T-helper 1 cell (primary cell): ENCODE results near the gene GGACT.

ENCODE experiments used
- DNase-seq, 5 donors: peaks; one replicate each; pipeline ENCODE4 v3.0.0-alpha.2; 2012 to 2020

Gene GGACT

DNA sequence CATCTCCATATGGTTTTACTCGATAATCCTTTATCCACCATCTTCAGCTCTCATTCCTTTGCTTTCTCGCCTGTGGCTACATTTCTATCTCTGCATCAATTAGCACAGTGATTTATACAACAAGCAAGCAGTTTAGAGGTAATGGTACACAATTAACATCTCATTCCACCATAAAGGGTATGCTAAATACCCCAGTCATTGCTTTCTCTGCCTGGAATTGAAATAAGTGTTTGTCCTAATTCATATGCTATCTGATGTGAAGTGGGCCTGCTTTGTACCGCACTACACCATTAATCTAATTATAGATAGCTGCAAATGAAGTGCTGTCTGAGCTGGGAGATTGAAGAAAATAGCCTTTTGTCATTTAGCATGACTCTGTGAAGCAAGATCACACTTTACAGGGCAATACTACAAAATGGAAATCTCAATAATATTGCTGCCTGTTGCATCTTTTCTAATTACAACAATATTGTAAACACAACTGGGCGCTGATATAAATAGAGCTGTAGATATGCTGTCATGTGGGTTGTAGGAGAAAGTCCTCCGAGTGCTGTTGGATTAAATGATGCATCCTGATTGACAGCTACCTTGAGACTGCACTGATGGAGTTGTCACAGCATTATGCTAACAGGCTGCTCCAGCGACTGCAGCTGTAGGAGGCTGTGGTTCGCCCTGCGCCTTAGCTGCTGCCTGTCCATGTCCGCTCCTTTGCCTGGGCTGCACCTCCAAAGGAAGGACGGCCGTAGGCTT, 78.2 kb downstream of the GGACT start:
- DNase-seq: no peak

DNA sequence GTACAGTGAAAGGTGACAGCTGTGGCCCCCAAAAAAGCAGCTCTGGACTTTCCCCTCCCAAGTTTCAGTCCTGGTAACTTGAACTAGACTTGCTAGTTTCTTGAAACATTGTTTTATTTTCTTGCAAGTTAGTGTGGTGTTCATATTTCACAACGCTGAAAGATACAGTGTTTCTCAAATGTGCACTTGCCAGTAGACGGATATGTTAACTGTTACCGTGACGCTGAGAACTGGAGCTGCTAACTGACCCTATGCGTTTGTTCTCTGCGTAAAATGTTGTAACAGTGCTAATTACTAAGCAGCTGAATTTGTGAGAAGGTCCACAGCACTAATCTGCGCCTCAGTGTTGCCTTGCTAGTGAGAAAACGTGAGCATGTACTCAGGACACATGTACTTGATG, 79.6 kb downstream of the GGACT start:
- DNase-seq: no peak

DNA sequence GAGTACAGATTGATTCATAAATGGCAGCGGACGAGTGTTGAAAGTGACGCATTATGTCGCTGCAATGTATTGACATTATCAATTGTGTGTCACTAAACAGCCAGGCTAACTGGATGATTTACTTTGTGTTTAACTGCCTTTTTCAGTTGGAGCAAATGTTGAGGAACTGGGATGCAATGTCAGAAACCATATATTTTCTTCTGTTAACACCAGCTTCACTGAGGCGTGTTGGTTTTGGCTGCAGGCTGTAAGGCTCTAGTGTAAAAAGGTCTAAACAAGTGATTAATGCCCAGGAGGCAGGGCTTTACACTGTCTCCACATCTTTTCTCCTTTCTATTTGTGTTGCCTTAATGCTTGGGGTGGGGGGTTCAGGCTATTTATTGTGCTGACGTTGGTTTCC, 80.1 kb downstream of the GGACT start:
- no peak for DNase-seq

DNA sequence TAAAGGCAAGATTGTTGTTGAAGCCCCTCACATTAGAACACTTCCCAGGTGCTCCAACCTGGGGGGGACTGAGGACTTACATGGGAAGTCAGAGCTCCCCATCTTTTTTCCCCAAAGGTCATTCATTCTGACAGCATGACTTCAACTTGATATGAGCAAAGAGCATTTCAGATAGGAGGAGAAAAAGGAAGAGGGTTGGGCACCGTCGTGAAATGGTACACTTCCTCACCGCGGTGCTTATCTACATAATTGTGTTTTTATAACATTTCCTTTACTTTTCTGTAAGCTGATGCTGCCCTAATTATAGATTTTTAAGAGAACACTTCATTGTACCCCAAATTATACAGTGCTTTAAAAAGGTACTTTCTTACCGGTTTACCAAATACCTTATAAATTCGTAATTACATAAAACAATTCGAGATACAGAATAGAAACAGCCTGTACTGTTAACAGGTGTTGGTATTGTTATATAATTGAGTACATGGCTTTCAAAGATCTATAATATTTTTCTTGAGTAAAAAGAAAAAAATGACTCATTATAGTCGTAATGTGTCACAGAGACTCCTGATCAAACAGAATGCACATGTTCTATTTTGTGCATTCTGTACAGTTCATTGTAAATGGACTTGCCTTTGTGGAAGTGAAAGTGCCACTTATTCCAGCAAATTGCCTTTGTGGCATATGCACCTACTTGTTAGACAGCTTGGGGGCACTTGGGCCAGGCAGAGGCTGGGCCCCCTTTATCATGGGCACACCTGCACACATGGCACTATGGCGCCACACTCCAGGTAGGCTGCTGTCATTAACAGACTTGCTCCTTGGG, 81.8 kb downstream of the GGACT start:
- peak in 1 of 5 donors; percentile 49 for DNase-seq

DNA sequence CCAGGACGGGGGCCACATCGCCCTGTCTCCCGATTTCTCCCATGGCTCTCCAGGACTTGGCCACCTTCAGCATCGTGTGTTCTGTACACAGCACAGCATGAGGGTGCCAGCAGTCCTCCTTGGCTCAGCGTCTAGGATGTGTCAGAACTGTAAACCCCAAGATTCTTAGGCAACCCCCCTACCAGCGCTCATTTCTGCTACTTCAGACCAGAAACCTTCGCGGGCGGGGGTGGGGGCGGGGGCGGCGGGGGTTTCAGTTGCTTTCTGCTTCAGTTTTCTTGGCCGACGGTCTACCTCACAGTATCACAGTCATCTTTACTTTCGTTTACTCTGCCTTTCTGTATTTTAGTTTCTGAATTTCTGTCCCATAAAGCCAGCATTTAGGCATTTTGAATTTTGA, 82.4 kb downstream of the GGACT start:
- DNase-seq: peak in 1 of 5 donors; percentile 61

DNA sequence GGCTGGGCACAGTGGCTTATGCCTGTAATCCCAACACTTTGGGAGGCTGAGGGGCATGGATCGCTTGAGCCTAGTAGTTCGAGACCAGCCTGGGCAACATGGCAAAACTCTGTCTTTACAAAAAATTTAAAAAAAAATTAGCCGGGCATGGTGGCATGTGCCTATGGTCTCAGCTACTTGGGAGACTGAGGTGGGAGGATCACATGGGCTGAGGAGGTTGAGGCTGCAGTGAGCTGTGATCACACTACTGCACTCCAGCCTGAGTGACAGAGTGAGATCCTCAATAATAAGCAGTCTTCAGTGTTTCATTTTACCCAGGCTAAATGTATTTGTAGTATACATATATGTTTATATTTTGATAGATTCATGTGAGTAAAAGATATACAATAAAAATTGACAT, 85.0 kb downstream of the GGACT start:
- DNase-seq: no peak

DNA sequence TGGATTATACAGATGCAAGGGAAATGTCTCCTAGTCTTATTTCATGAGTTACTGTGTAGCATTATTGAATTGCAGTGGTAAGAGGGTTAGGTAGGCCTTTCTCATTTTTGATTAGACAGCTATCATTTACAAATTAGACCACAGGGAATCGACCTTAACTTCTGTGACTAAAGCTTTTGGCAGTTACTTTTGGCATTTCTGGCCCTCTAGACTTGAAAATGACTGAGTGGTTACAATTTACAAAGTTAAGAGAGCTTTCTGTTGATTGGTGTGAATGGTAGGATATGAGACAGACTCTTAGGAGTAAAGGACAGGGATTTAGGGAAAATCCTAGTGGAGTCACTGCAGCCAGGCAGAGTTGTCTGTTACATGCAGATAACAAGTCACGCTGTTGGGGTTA, 86.1 kb downstream of the GGACT start:
- no peak for DNase-seq

DNA sequence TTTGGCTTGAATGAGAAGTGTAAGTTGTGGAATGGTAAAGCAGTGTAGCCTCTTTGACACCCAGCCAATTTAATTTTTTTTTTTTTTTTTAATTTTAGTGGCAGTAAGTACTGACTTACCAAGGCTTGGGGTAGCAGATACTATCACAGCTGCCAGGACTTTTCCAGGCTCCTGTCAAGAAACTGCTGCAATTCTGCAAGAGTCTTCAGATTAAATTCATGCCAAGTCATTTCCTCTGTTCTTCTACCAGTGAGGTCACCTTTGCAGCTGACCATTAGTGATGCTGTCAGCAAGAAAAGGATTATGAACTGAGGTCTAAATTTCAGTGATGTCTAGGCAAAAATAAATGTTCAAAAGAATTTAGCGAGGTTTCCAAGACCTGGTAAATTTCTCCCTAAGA, 91.2 kb downstream of the GGACT start:
- no peak for DNase-seq

DNA sequence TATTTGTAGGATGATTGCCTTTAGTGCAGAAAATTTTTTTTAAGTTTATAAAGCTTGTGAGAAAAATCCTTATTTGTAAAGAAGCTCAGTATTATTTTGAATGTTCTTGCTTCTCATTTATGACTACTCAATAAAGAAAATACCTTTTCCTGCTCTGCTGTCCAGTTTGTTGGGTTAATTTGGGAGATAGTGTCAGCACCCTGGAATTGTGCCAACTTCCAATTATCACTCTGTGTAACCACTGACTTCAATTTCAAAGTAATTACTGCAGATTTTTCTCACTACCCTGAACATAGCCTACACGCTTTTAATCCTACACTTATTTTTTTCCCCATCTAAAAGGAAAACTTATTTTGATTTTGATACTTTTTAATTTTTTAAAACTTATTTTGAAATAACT, 93.1 kb downstream of the GGACT start:
- no peak for DNase-seq

DNA sequence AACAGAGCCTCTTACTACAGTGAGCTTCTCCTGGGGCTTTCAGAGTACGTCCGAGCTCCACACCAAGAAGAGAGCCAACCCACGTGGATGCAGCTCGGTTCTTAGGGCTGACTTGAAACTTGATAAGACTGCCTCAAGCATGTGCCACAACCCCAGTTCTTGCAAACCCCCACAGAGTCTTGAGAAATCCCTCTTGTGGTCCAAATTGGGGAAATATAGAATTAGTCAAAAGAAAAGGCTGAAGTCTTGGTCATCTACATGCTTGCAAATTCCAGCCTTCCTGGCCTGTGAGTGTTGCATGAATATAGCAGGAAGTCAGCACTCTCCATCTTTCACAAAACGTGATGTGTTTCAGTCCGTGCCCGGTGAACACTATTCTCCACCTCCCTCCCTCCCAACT, 95.2 kb downstream of the GGACT start:
- no peak for DNase-seq

DNA sequence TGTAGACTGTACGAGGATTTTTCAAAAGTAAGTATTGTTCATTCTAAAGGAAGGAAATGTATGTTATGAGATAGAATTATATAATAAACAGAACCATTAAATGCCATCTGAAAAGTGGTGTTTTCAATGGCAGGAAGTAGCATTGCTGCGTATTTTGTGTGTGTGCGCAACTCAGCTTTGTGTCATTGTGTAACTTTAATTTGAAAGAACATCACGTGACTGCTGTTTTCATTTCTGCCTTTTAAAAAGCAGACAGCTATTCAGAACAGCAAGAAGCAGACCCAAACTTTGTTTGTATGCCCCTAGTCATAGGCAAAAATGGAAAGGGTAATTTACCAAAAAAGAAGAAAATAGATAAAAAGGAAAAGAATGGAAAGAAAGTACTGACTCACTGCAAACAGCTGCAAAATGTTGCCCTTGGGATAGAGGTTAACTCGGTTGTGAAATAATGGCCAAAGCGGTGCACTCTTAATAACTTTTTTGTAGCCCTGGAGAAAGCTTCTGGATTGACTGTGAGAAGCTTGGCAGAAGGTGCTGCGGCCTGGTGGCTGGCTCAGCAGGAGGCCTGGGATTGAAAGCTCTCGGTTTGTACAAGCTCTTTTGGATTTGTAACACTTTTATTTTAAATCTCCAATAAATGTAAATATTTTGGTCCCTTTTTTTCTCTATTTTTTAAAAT, 97.3 kb downstream of the GGACT start:
- no peak for DNase-seq

DNA sequence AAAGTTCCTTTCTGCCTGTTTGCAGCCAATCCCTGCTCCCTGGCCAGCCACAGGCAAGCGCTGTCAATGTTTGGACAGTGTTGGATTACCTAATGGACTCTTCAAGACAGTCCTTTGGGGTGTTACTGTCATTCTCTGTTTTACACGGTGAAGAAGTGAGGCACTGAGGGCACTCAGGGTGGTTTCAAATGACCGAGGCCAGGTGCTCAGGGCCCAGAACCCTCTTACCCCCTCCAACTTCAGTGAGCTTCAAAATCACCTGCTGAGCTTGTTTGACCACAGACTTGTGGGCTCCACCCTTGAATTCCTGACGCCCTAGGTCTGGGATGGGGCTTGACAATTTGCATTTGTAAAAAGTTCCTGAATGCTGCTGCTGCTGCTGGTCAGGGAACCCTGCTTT, 97.9 kb downstream of the GGACT start:
- DNase-seq: no peak

DNA sequence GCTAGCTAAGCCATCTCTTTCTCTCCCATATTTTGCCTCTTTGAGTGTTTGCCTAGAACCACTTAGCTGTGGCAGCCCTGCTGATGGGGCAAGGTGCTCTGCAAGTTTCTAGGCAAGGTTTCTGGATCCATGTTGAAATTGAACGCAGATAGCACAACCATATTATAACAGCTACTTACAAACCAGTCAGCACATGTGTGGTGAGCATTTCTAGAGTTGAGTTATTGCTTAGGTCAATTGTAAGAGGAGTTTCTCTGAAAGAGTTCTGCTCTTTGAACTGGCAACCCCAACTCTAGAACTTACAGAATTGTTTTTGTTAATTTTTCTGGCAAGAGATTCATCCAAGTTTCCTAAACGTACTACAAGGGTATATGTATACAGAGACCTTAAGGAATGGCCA, 103.3 kb downstream of the GGACT start:
- DNase-seq: peak in 1 of 5 donors; percentile 8

DNA sequence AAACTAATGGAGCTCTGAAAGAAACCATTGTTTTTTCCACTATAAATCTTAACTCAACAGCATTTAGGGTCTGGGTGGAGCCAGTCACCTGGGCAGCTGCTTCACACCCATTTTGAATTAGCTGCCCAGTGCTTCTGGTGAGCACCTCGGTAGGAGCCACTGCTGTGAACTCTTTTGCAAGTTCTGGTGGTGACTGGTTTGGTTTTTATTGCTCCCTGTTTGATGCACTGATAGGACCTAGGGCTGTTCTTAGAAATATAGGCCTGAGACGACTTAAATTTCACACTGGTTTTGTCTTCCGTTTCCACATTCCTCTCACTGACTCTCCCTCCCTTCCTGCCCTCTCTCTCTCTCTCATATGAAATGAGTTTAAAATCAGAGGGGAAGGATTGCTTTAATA, 103.9 kb downstream of the GGACT start:
- DNase-seq: peak in 1 of 5 donors; percentile 31

DNA sequence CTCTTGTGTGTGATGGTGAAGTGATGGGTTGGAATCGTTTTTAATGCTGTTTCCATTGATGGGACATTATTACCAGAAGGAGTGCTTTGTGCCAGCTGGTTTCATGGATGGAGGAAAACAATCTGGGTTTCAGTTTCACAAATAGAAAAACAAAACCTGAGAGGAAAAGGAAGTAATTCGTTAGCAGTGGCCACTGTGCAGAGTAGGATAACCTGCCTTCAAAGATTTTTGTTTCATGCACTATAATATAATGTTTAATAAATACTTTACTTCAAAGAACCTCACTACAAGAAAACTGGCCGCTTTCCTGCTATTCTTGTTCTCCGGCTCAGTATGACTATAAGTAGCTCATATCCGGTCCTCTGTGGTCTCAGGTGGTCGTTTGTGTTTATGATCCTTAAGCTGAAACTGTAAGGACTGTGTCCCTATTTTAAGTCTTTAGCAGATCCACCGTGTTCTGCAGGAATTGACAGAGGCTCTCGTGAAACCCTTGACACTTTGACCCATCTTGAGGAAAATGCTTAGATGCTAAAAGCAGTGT, 104.7 kb downstream of the GGACT start:
- peak in 1 of 5 donors; percentile 34 for DNase-seq

DNA sequence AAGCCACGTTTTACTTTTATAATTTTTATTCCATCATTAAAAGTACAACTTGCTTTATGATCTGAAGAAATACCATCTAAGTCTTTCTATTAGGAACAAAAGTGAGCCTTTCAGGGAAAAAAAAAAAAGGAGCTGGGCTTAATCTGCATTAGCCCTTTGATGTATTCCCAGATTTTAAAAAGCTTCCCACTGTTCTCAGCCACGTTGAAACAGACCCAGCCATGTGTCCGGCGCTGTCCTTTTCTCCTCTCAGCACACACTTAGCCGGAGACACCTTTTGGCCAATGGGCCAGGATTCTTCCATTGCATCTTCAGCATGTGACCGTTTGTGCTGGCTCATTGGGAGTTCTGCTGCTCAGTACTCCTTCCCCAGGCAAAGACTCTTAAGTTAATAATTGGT, 105.5 kb downstream of the GGACT start:
- no peak for DNase-seq

DNA sequence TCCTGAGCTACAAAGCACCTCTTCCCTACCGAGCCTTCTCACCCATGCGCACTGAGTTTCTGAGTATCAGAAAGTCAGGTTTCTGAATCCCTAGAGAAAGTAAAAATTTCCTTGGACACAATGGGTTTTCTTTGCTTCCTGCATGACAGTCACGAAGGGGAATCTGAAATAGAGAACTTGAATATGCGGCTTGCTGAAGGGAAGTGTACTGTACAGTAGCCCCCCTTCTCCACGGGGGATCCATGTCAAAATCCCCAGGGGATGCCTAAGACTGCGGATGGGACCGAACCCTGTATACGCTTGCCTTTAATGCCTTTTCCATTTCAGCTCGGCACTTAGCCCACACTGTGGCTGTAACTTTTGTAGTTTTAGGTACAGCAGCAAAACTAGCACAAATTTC, 107.9 kb downstream of the GGACT start:
- no peak for DNase-seq
